GM19397 (cell line): Measurements from ENCODE around the gene RBFOX1.
"Not testable (repeated sequence)": the region's sequence is repeated elsewhere in the genome, so short reads cannot be mapped to it uniquely, and the experiment has no call there.

Source experiments
- ATAC-seq: cut with Tn5 transposase; IDR thresholded peaks from one replicate; pipeline ENCODE4 v1.9.1; 2021; ENCODE audit warnings: mild to moderate bottlenecking, moderate library complexity; ENCODE audit not compliant: unreplicated experiment

RBFOX1 gene

DNA sequence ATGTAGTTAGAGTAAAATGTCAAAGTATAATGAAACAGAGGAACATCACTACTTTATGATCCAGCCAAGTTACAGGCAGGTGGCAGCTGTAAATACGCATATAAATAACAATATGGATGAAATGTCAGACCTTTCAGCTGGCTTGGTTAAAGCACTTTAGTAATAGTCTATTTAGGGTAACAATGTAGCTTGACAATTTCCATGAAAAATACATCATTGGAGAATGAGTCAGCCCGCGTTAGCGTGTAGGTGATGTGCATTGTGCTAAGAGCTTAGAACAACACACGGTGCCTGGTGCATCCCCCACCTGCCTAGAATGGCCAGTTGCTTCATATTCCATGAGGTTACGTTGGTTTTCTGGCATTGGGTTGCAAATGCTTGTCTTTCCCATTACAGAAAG lies 119.4 kb downstream of the RBFOX1 start:
- ATAC-seq, result no peak

DNA sequence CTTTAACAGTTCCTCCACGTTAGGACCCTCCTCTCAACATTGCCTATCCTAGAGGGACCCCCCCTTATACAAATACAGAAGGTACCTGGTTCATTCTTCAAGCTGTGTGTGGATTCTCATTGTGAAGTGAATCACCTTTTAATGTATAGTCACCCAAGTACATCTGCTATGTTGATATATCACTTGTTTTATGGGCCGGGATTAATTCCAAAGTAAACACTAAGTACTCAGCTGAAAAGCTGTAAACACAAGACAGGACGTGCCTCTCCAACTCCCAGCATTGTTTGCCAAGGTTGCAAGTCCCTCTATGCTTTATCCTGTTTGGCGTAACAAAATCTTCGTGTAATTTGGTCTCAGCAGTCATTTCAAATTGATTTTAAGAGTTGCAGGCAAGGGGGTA lies 123.6 kb downstream of the RBFOX1 start:
- ATAC-seq, result no peak

DNA sequence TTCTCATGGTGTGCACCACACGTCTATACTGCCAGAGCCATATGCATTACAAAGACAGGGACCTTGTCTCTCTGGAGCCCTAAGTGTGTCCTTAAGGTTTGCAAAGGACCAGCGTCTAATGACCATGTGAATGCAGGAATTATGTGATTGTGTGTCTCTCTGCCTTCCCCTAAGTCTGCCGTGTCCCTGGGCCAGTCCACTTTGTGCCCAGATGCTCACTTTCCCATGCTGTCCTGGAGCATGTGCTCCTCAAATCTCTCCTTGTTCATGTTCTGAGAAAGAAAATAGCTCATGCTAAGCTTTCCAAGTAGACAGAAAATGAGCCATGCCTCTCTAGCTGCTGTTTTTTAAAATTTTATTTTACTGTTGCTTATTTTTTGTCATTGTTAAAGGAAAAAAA lies 125.5 kb downstream of the RBFOX1 start:
- ATAC-seq, result no peak

DNA sequence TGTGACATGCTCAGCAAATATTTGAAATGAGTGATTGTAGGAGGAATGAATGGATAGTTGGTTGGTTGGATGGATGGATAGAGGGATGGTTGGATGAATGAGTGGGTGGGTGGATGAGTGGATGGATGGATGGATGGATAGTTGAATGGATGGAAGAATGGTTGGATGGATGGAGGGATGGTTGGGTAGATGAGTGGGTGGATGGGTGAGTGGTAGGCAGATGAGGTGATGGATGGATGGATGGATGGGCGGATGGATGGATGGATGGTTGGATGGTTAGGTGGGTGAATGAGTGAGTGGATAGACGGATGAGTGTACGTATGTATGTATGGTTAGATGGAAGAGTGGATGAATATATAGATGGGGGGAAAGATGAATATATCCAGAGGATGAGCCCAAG lies 137.7 kb downstream of the RBFOX1 start:
- ATAC-seq, result no peak

DNA sequence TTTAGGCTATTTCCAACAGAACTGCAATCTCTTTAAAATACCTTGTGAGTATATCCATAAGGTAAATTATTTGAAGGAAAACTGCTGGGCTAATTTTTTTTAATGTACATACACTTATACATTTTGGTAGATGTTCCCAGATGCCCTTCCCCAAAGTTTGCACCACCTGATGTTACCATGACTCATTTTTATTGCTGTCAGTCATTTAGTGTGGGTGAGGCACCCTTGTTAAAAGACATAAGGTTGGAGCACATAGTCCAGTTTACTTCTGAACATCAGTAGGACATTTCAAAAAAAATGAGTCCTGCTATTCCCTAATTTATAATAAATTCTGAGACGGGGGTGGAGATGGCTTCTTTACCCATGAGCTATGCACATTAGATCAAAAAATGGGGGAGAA lies 138.6 kb downstream of the RBFOX1 start:
- no peak for ATAC-seq

DNA sequence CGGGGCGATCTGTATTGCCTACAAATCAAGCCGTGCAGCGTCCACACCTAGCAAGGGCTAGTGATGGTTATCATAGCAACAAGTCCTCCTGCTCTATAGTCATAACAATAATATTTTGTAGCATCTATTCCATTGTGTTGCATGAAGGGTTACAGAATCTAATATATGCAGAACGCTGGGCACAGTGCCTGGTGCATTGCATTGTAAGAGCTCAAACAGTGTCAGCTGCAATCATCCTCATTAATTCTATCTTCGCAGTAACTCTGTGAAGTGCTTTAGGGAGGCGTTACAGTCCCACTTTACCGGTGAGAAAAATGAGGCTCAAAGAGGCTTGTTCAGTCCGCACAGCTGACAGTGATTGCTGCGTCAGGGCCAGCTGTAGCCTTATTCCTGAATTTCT lies 149.4 kb downstream of the RBFOX1 start:
- no peak for ATAC-seq

DNA sequence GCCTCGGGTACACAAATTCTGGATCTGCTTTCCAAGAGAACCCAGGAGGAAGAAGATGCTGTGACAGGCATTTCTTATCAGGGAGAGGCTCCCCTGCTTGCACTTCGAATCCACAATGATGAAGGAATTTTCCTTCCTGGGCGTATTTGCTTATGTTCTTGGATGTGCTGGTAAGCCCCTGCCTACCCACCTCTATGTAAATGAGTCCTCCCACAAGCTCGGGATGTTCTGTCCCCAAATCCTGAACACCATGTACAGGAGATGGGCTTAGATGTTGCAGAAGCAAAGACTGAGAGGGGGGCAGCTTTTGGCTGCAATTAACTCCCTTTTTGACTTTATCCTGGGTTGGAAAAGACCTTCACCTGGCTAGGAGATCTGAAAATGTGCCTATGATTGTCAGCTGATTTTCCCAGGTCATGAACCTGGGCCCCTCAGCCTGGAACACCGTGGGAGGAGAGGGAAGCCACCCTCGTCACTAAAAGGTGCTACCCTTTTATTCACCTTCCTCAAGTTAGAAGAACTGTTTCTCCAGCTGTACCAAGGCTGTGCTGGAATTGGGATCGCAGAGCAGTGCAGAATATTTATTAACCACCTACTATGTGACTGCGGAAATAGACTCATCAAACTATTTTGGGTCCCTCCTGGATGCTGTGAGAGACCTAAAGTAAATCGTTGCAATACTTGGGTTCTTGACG lies 150.1 kb downstream of the RBFOX1 start:
- ATAC-seq, result no peak

DNA sequence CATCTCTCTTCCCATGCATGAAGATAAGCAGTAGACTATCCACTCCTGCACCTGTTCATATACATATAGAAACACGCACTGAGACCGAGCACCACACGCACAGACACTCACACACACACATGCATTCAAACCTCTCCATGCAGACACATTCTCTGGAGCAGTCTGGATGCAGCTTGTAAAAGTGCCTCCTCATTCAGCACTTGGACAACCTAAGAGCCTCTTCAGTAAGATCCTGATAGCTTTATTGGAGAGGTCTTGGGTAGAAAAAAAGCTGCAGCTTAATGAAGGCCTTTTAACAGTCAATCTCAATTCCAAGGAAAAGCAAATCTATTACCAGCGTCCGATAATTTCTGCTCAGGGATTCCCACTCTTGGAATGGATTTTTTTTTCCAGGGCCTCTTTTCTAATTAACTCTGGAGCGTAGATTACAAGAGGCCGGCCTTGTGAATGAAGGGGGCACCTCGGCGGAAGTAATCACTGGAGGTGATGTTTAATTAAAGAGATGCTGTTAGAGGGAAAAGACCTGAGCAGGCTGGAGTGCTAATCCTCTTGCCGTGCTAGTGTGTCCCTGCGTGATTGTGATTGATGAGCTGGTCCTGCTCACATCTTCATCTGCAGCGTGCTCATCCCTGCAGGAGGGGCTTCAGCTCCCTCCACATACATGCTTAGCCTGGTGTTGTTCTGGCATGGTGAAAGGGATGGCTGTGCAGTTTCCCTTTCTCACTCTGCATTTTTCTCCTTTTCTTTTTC lies 155.1 kb downstream of the RBFOX1 start:
- ATAC-seq, result no peak

DNA sequence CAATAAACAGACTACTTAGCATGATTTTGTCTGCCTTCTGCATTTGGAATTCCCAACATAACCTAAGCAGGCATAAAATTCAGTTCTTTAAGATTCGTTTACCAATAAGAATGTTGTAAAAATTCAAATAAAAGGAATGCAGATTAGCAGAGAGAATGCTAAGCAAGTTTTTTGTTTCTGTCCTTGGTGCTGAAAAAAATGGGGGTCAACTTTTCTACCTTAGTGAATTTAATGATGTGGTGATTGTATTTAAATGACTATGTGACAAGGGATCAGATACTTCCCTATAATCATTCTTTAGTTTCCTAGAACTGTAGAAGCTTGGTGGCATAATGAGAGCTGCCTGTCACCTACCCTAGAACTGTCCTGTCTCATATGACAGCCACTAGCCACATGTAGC lies 159.5 kb downstream of the RBFOX1 start:
- ATAC-seq, result no peak

DNA sequence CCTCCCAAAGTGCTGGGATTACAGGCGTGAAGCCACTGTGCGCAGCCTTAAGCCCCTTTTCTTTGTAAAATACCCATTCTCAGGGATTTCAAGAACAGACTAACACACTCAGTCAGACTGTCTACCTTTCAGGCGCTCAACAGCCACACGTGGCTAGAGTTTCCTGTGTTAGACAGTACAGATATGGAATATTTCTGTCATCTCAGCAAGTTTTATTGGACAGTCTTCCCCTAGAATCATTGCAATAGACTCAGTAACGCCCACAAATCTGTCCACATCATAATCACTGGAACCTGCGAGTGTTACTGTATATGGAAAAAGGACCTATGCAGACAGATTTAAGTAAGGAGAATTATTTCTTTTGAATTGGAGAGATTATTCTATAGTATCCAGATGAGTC lies 160.5 kb downstream of the RBFOX1 start:
- no peak for ATAC-seq

DNA sequence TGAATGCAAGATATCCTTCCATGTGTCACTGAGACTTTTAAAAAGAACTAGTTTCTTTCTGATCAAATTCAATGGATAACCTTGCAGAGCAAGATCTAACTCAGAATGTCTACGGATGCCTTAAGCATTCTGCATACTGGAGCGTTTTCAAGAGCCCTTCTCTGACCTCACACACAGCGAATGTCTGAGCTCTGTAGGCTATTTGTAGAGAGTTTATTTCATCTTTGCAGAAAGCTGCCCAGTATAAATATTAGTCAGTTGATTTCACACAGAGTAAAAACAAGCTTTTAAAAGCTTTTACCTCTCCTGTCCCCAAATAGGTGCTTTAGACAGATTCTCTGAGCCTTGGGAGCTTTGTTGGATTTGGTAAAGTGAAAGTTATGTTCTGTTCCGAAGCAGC lies 165.0 kb downstream of the RBFOX1 start:
- ATAC-seq, result no peak

DNA sequence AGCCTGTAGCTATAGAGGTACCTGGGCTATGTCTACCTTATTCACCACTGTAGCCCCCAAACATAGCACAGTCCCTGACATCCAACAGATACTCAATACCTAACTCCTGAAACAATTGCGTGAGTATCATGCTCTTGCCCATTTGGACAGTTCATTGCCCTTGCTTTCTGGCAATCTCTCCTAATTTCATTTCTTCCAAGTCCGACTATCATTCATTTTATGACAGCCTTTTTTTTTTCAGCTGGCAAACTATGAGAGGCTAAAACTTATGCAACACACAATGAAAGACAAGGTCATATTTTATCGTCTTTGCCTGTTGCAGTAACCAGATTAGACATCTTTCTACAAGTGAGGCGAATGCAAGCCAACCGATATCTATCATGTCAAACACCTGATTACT lies 169.2 kb downstream of the RBFOX1 start:
- ATAC-seq, result no peak

DNA sequence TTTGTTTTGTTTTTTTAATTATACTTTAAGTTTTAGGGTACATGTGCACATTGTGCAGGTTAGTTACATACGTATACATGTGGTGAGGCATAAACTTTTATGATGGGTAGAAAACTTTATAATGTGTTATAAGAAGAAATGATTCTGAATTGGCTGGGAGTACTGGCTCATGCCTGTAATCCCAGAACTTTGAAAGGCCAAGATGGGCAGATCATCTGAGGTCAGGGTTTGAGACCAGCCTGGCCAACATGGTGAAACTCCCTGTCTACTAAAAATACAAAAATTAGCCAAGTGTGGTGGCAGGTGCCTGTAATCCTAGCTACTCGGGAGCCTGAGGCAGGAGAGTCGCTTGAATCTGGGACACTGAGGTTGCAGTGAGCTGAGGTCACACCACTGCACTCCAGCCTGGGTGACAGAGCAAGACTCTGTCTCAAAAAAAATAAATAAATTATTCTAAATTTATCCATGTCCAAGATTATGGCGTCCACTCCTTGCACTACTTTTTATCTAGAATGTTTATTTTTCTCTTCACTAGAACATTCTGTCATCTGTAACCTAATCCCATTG lies 170.0 kb downstream of the RBFOX1 start:
- not testable (repeated sequence) for ATAC-seq

DNA sequence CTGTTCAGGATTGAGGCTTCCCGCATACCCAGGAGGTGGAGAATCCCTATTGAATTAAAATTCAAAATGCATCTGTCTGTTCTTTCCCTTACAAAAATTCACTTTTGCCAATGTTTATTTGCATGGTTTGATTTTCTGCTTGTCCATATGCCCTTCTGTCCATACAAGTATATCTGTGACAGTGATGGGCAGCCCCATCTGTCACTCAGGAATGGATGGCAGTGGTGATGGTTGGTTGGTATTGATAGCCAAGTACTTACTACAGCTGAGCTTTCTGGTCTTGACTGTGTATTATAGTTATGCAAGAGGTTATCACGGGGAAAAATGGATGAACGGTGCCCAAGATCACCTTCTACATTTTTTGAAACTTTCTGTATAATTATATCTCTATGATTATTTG lies 171.0 kb downstream of the RBFOX1 start:
- no peak for ATAC-seq

DNA sequence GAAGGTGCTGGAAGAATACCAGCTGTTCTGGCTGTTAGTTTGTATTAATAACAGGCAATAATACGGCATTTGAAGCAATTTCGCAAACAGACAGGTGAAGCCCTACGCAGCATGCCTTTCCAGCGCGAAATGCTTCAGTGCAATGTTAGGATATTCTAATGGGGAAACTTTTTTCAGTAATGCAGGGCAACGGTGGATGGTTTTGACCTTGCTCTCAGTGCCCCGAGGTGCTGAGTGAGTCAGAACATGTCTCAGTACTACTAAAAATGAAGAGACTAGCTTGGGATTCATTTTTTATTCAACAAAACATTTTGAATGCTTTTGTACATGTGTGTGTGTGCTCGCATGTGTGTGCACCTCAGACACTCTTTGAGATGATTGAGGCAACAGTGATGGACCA lies 172.2 kb downstream of the RBFOX1 start:
- no peak for ATAC-seq

DNA sequence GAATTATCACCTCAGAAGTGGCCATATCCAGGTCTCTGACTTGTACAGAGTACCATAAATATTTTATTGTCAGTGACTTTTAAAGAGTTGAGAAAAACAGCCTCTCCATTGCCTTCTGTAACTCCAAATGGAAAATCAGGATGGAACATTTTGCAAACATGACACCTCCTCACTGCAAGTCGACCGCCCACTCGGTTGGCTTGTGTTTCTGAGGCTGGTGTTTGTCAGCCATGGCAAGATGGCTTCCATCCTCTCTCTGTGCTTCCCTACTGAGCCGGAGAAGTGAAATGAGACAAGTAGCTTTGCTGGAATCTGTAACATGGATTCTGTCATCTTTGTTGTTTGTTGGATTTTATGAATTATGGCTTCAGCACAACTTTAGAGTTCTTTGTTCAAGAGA lies 172.8 kb downstream of the RBFOX1 start:
- no peak for ATAC-seq

DNA sequence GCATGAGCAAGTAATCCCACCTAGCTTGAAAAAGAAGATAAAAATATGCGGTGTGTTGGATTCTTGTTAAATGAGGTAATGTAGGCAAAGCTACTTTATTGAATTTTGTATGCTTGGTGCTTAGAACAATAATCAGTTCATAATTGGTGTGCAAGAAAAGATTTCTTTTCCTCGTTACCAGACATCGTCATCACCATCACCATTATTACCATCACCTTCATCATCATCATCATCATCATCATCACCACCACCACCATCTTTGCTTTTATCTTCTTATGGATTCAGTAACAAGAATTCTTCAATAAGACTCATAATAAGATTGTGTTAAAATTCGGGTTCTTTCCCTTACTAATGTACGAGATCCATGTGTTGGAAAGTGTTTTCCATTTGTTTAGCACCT lies 173.7 kb downstream of the RBFOX1 start:
- ATAC-seq, result no peak

DNA sequence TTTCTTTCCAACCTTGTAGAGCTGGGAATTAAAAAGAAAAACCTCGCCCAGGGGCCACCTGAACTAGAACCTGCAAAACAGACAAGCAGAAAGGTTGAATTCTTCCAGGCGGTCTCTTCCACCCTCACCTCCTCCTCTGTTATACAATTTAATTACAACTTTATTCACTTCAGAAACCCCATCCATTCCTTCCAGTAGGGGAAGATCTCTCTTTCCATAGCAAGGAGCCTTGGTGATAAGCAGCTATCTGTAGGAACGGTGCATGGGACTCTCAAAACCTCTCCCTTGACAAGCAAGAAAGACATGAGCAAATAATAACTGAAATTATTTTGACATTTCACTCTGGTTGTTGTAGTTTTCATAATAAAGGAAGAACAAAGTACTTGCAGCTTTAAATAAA lies 176.0 kb downstream of the RBFOX1 start:
- ATAC-seq, result no peak

DNA sequence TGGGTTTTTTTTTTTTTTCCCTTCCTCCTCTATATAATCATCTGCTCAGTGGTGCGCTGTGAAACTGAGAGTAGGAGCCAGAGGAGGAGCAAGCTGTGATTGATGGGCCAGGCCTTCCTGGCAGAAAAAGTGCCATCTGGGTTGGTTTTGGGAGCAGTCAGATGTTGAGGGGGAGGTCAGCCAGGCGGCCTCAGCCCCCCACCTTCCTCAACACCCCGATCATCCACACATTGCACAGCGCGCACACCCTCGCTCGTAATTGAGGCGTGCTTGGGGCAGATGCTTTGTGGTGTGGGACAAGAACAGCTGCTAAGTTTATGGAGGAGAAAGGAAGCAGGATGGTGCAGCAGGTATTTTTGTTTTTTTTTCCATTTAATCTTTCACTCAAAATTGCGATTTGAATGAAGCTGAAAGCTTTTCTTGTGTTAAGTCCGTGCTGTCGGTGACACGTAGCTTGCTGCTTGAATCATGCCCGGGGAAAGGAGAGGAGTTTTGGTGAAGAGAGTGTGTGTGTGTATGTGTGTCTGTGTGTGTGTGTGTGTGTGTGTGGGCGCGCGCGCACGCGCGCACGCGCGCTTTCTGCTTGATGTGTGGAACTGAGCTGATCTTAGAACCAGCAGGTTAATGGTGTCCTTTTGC lies 177.4 kb downstream of the RBFOX1 start:
- no peak for ATAC-seq

DNA sequence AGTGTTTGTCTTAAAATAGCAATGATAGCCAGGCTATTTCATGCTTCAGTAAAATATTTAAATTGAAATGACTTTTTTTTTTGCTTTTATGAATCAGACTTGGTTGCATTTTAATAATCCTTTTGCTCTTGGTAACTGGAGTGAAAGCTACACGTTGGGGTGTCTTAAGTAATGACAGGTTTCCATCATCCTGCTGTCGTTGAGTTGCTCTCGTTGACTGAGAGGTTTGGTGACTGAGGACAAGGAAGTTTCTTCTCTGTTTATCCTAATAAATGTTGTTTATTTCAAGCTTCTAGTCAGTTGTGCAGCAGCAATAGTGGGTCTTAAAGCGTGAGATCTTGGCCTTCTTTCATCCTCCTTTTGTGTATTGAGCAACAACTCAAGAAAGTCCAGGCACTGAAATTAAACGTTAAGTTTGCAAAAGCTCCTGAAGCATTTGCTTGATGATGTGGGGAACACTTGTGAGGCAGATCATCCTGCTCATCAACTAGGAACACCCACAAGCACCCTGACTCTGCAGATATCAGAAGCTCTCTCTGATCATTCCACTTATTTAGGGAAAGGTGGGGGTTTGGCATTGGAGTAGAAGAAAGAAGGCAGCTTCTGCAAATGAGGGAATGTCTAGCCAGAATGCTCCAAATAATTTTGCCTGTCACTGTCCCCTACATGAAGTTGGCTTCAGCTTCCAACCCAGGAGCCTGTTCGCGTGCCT lies 179.1 kb downstream of the RBFOX1 start:
- no peak for ATAC-seq

DNA sequence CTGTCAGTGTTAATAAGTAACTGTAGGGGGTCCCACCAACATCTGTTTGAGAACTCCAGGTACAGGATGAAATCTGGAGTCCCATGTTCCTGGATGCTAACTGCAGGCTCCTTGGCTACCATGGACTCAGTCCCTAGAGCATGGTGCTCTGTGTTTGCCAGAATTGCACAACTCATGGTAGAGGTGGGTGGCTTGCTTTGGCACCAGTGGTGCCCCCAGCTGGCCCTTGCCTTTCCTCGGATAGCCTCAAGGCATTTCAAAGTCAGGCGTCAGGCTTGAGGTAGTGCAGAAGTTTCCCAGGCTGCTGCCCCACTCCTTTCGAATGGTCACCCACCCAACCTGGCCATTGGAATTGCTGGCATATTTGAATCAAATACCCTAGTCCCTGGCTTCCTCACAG lies 179.9 kb downstream of the RBFOX1 start:
- no peak for ATAC-seq
